ENCODE measurements around the gene URB1.

DNA sequence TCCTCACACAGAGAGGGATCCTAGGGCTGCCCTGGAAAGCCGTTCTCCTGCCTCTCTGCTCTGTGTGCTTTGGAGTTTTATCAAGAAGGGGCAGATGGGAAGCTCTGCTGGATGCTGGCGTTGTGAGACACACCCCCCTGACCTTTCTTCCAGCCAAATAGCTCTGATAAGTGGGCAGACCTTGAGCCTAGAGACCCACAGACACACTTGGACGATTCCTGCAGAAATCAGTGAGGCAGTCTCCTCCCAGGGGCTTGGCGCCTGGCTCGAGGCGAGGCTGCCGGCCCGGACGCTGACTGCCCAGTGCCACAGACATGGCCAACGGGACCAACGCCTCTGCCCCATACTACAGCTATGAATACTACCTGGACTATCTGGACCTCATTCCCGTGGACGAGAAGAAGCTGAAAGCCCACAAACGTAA lies 94.1 kb downstream of the URB1 start, which contains the start of gene MRAP:
- no peak for TF ChIP-seq CTCF (conservative IDR thresholded peaks at IDR 0.05; ENCODE audit: low read depth in 2 of 2)
- no peak for TF ChIP-seq EZH2 (IDR thresholded peaks at IDR 0.05; ENCODE audit: low read depth, unreplicated experiment)
- no peak for TF ChIP-seq POLR2AphosphoS5 (IDR thresholded peaks at IDR 0.05; ENCODE audit: low read depth)
- TF ChIP-seq, protein P1, sequence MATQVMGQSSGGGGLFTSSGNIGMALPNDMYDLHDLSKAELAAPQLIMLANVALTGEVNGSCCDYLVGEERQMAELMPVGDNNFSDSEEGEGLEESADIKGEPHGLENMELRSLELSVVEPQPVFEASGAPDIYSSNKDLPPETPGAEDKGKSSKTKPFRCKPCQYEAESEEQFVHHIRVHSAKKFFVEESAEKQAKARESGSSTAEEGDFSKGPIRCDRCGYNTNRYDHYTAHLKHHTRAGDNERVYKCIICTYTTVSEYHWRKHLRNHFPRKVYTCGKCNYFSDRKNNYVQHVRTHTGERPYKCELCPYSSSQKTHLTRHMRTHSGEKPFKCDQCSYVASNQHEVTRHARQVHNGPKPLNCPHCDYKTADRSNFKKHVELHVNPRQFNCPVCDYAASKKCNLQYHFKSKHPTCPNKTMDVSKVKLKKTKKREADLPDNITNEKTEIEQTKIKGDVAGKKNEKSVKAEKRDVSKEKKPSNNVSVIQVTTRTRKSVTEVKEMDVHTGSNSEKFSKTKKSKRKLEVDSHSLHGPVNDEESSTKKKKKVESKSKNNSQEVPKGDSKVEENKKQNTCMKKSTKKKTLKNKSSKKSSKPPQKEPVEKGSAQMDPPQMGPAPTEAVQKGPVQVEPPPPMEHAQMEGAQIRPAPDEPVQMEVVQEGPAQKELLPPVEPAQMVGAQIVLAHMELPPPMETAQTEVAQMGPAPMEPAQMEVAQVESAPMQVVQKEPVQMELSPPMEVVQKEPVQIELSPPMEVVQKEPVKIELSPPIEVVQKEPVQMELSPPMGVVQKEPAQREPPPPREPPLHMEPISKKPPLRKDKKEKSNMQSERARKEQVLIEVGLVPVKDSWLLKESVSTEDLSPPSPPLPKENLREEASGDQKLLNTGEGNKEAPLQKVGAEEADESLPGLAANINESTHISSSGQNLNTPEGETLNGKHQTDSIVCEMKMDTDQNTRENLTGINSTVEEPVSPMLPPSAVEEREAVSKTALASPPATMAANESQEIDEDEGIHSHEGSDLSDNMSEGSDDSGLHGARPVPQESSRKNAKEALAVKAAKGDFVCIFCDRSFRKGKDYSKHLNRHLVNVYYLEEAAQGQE (IDR thresholded peaks at IDR 0.05; ENCODE audit: unreplicated experiment): no peak
